NK-92 (cell line): Measurements from ENCODE around the gene SLC16A11.
"Not testable (repeated sequence)": the region's sequence is repeated elsewhere in the genome, so short reads cannot be mapped to it uniquely, and the experiment has no call there.

Experiments used
- DNase-seq: peaks from one replicate; lab custom pipeline; 2025; ENCODE audit not compliant: unreplicated experiment; lab: John Stamatoyannopoulos, UW

SLC16A11 gene

GRCh38 chr17:7011415-7011814 lies 32.5 kb downstream of the SLC16A11 start:
- DNase-seq = no peak

GRCh38 chr17:7010523-7010922 lies 33.4 kb downstream of the SLC16A11 start:
- DNase-seq = no peak

DNA sequence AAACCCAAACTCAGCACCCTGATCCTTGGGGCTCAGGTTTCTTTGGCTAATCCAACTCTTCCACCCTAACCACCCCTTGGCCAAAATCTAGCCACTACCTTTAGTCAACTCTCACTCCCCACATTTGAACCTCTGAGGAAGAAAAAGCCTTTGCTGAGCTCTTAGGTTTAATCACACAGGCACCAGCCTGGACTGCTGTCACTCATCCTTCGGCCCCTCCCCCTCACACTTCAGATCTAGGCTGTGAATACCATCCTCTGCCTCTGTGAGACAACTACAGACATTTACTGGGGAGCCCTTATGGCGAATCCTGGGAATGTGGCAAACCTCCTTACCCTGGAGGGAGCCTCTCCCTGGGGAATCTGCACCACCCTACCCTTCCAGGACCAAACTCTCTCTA lies 36.7 kb downstream of the SLC16A11 start:
- no peak for DNase-seq

DNA sequence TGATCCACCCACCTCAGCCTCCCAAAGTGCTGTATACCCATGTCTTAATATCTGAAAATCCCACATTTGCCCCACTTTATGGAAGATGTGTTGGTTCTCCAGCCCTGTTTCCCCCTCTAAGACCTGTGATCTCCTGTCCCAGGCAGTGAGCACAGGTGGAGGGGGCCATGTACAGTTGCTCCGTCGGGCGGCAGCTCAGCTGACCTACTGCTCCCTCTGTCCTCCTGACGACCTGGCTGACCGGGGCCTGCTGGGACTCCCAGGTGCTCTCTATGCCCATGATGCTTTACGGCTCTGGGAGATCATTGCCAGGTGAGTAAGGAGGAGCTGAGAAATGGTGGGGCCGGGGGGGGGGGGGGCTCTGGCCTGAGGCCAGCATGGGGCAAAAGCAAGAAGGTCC lies 38.2 kb downstream of the SLC16A11 start:
- no peak for DNase-seq

DNA sequence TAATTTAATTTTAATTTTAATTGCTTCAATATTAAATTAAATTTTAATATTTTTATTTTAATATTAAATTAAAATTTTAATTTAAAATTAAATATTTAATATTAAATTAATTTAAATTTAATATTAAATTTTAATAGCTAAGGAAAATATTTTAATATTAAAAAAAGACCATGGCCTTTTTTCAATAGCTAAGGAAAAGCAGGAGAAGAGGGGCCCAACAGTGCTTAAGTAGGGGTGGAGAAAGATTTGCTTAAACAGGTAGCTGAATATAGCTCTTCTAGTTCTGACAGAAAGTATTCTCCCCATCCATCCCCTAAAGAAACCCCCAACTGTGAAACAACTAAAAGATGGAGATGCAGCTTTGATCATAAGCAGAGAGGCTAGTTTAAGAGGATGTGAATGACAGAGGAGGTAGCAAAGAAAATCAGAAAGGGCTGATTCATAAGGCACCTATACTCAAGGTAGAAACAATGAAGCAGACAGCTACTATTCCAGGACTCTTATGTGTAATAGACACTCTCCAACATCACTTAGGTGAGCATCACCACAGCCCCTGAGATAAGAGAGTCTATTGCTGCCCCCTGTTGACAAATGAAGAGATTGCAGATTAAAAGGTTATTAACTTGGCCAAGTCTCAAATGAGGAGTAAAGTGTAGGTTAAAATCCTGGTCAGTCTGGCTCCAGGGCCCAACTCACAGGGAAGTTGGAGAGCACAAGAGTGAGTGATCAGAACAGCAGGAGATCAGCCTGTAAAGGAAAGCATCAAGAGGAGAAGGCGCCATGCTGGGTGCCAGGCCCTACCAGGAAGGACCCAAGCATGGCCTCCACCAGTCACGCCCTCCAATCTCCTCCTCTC lies 39.3 kb downstream of the SLC16A11 start:
- no peak for DNase-seq

DNA sequence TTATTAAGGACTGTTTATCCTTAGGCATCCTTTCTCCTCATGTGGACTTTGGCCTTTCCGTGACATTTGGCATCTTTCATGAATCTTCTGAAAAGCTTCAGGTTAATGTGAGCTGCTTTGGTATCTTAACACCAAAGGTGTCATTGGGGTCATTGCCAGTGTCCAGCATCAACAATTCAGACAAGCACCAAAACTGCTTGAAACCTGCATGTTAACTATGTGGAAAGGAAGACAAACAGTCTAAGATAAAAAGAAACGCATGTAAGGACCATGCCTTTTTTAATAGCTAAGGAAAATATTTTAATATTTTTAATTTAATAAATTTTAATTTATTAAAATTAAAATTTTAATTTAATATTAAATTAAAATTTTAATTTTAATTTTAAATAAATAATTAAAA lies 40.1 kb downstream of the SLC16A11 start:
- no peak for DNase-seq

DNA sequence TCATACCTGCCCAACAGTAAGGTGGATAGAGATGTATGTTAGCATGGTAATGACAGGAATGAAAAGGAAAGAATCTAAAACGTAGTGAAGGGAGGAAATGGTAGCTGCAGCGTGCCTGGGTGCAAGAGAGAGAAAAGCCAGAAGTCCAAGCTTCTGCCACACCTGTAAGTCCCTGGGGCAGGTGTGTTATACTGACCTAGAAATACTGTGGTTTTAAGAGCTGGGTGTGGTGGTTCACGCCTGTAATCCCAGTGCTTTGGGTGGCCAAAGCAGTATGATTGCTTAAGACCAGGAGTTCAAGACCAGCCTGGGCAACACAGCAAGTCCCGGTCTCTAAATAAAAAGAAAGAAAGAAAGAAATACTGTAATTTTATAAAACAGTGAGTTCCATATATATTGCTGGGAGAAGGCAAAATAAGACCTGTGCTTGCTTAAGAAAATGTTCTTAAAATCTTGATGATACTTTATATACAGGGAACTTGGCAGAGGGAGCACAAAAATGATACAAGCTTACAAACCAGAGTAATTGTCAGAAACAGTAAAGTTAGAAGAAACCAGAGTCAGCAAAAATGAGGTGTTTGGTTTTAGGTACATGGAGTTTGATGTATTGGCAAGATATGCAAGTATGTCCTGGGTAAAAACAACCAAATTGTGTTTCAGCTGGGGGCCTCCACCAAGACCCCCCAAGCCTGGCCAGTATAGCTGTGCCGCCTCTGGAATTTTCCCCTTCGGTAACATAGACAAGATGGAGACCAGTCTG lies 41.4 kb downstream of the SLC16A11 start:
- no peak for DNase-seq

GRCh38 chr17:7001318-7001961 lies 42.5 kb downstream of the SLC16A11 start:
- DNase-seq = no peak

GRCh38 chr17:6998855-6999508 lies 44.9 kb downstream of the SLC16A11 start:
- DNase-seq = no peak

- DNase-seq = no peak
These were observed 46.7 kb downstream of the SLC16A11 start for GRCh38 chr17:6997171-6997570.

DNA sequence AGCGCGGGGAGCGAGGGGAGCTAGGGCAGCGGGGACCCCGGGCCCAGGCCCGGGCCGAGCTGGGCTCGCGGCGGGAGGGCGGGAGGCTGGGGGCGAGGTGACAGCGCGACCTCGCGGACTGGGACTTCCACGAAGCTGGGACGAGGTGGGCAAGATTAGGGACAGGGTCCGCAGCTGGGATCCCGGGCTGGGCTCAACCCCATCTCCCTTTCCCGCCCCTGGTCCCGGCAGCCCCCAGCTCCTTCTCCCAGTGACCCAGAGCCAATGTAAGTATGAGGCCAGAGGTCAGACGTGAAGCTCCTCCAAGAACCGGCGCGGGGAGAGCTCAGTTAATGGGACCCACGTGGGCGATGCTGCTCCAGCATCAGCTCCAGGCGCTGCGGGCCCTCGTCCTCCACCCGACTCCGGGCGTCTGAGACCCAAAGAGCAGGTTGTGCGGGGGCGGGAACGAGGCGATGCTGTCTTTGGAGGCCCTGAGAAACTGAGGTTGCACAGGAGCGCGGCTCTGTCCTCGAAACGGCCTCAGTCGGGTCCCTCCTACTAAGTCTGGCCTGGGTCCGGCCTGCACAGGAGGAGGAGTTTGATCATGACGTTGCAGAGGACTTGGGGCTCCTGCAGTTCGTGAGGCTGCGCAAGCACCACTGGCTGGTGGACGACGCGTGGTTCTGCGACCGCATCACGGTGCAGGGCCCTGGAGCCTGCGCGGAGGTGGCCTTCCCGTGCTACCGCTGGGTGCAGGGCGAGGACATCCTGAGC lies 47.5 kb downstream of the SLC16A11 start:
- DNase-seq = no peak

- no peak for DNase-seq
These were observed 48.2 kb downstream of the SLC16A11 start, which contains the start of gene ALOX12 for GRCh38 chr17:6995500-6996255. Gene ALOX12 (plus strand): TSS chr17:6996049. CDS start chr17:6996118, 69 bp downstream.

DNA sequence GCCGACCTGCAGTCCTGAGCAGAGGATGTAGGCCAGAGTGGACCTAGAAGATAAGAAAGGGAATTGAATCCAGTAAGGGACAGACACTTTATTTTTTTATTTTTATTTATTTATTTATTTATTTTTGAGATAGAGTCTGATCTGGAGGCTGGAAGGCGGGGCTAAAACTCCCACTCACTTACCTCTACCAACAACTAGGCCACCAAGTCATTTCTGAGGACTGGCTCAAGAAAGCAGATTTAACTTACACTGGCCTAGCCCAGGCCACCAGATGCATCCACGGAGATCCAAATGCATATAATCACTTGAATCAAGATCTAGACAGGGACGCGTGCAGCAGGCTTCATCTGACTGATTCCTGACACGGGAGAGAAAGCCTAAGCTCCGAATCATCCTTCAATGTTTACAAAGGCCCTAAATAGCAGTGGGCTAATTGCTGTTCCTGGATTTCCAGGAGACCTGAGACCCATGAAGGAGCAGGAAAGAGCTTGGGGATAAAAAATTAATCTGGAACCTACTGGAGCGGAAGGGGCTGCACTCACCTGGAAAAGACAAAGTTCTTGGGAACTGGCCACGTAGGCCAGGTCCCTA lies 49.1 kb downstream of the SLC16A11 start:
- DNase-seq = no peak

GRCh38 chr17:6994118-6994598 lies 49.7 kb downstream of the SLC16A11 start:
- DNase-seq = no peak

- DNase-seq = not testable (repeated sequence)
These were observed 50.3 kb downstream of the SLC16A11 start for GRCh38 chr17:6993613-6994056.
